Purkinje cell (primary cell): ENCODE data around the gene PAH. TPM values are rescaled to one million over a fixed set of nuclear protein-coding genes. Genes with fewer than 3 reads are reported as not detected.

Experiments used
- polyA plus RNA-seq: library from polyadenylated mRNA; unstranded; fragments of >200 nt; fragmentation: Nextera tagmentation; gene quantifications from 2 replicates; pipeline ENCODE4 v1.2.1, GENCODE V29; 2014

PAH gene
- 4.4 and 5.8 TPM in 2 replicates for polyA plus RNA-seq

GRCh38 chr12:102917026-102917787 is at the start of gene PAH:
Gene PAH (minus strand): TSS chr12:102917244. CDS start chr12:102917130, 114 bp downstream.

GRCh38 chr12:102957339-102958050 is 40.5 kb upstream of the PAH start, which contains the start of gene ASCL1:
Gene ASCL1 (plus strand): TSS chr12:102957674. CDS start chr12:102958245, 571 bp downstream.

Other genes with a start within 250 kb of the PAH start
- 1.0 and 1.8 TPM in 2 replicates for gene ASCL1, start 40.4 kb upstream of the PAH start, polyA plus RNA-seq